HG03520 (cell line): ENCODE measurements around the gene ZSWIM3.
A peak's percentile ranks its signal among the peaks of the same experiment; 100 is the strongest.

ENCODE experiments used
- ATAC-seq: cut with Tn5 transposase; IDR thresholded peaks from one replicate; pipeline ENCODE4 v1.9.1; 2021; ENCODE audit warnings: mild to moderate bottlenecking, moderate library complexity; ENCODE audit not compliant: unreplicated experiment

The ZSWIM3 gene

GRCh38 chr20:45909336-45909808, 52.0 kb downstream of the ZSWIM3 start:
- no peak for ATAC-seq

- no peak for ATAC-seq
Measured at GRCh38 chr20:45909817-45910669, 52.6 kb downstream of the ZSWIM3 start.

GRCh38 chr20:45910670-45911485, 53.5 kb downstream of the ZSWIM3 start:
- ATAC-seq = peak; percentile 93

- no peak for ATAC-seq
Measured at GRCh38 chr20:45911486-45912343, 54.3 kb downstream of the ZSWIM3 start, which contains the start of gene PLTP. PLTP (minus strand) TSS chr20:45912155; CDS start chr20:45911452, 703 bp downstream.

- ATAC-seq = no peak
Measured at GRCh38 chr20:45912344-45912682, 54.9 kb downstream of the ZSWIM3 start.

- no peak for ATAC-seq
Measured at GRCh38 chr20:45913116-45913515, 55.7 kb downstream of the ZSWIM3 start.

- ATAC-seq = no peak
Measured at GRCh38 chr20:45917790-45918141, 60.4 kb downstream of the ZSWIM3 start.

- no peak for ATAC-seq
Measured at GRCh38 chr20:45918182-45918737, 60.8 kb downstream of the ZSWIM3 start.

- no peak for ATAC-seq
Measured at GRCh38 chr20:45918779-45919537, 61.5 kb downstream of the ZSWIM3 start.

- no peak for ATAC-seq
Measured at GRCh38 chr20:45919542-45920399, 62.4 kb downstream of the ZSWIM3 start.

- no peak for ATAC-seq
Measured at GRCh38 chr20:45920462-45921336, 63.3 kb downstream of the ZSWIM3 start.

GRCh38 chr20:45921337-45922189, 64.1 kb downstream of the ZSWIM3 start:
- no peak for ATAC-seq

GRCh38 chr20:45924391-45925261, 67.2 kb downstream of the ZSWIM3 start:
- ATAC-seq = no peak

GRCh38 chr20:45925821-45926506, 68.5 kb downstream of the ZSWIM3 start:
- ATAC-seq = no peak

GRCh38 chr20:45926731-45927070, 69.3 kb downstream of the ZSWIM3 start:
- ATAC-seq = no peak
